Endothelial cell of umbilical vein (primary cell): ENCODE results near the gene PCLO. TPM values are rescaled to one million over a fixed set of nuclear protein-coding genes. Genes with fewer than 3 reads are reported as not detected.

ENCODE experiments used
- BruUV-seq: library from RNA; stranded (reverse); fragments of 400-500 nt; replicated peaks from 2 replicates; lab custom pipeline; 2021; lab: Mats Ljungman, UMichigan
- CTCF ChIA-PET: fragments of 300-600, 350-600 bp; sonication (Branson Sonifier 250); formaldehyde crosslinking; loops from one replicate; lab custom pipeline; 2021; ENCODE audit warnings: antibody characterized with exemption, inconsistent platforms; lab: Charles Lee
- POLR2A ChIA-PET: fragments of 300-600, 350-600 bp; sonication (Branson Sonifier 250); formaldehyde crosslinking; loops from one replicate; lab custom pipeline; 2021; ENCODE audit warnings: antibody characterized with exemption, inconsistent platforms; lab: Charles Lee
- DNase-seq: peaks from one replicate; pipeline ENCODE4 v3.0.0-alpha.2; 2011; ENCODE audit warnings: low read depth, low spot score
- FAIRE-seq: peaks from 2 replicates; lab custom pipeline; 2011; peaks lifted over from hg19 to GRCh38; lab: Jason Lieb, UNC
- H2AFZ ChIP-seq: 2 replicates; pipeline ENCODE4 v1.6.0; 2012; ENCODE audit warnings: low read depth, low read length, control low read depth, inconsistent platforms
- H3K27ac ChIP-seq: 2 replicates; pipeline ENCODE4 v1.5.1; 2011; ENCODE audit warnings: low read depth, mild to moderate bottlenecking, control low read depth, low read length, moderate library complexity; ENCODE audit not compliant: insufficient read depth
- H3K27me3 ChIP-seq, 2 experiments: 2 replicates each; pipeline versions ENCODE4 v1.6.0 to v1.6.1; 2011; ENCODE audit warnings: low read length in 2 of 2, mixed read lengths in 1 of 2; ENCODE audit not compliant: control insufficient read depth in 2 of 2, insufficient read depth in 2 of 2
- H3K36me3 ChIP-seq, 2 experiments: 2 replicates in 1 of 2; 3 replicates in 1 of 2; pipeline ENCODE4 v1.5.1; 2011; ENCODE audit warnings: low read length in 2 of 2, mild to moderate bottlenecking in 1 of 2, moderate library complexity in 1 of 2; ENCODE audit not compliant: control insufficient read depth in 2 of 2, insufficient read depth in 2 of 2; ENCODE audit errors: extremely low read depth in 1 of 2
- H3K4me1 ChIP-seq: 3 replicates; pipeline ENCODE4 v1.5.1; 2011; ENCODE audit warnings: mild to moderate bottlenecking, low read length; ENCODE audit not compliant: control insufficient read depth, insufficient read depth; ENCODE audit errors: extremely low read depth
- H3K4me2 ChIP-seq: 2 replicates; pipeline ENCODE4 v1.6.1; 2011; ENCODE audit warnings: low read length, control low read depth, mixed read lengths; ENCODE audit not compliant: insufficient read depth
- H3K4me3 ChIP-seq, 3 experiments: fragments of 200-600 bp in 1 of 3; sonication (generic), shearing (Covaris generic) in 1 of 3; replicated peaks in 1 of 3; 2 replicates each; pipeline ENCODE4 v1.5.1; 2011 to 2016; ENCODE audit warnings: control low read depth in 3 of 3, low read length in 3 of 3, mild to moderate bottlenecking in 2 of 3, inconsistent platforms in 1 of 3, low read depth in 1 of 3, moderate library complexity in 1 of 3; ENCODE audit not compliant: insufficient read depth in 1 of 3
- H3K79me2 ChIP-seq: 2 replicates; pipeline ENCODE4 v1.6.0; 2012; ENCODE audit warnings: low read length, inconsistent platforms; ENCODE audit not compliant: control insufficient read depth, insufficient read depth
- H3K9ac ChIP-seq: replicated peaks from 2 replicates; pipeline ENCODE3; 2011; ENCODE audit warnings: low read length, control low read depth; ENCODE audit not compliant: insufficient read depth; ENCODE audit errors: extremely low read depth
- H3K9me1 ChIP-seq: replicated peaks from 3 replicates; pipeline ENCODE4 v1.6.0; 2011; ENCODE audit warnings: mild to moderate bottlenecking, low read length; ENCODE audit not compliant: control insufficient read depth, insufficient read depth; ENCODE audit errors: extremely low read depth
- H3K9me3 ChIP-seq: replicated peaks from 2 replicates; pipeline ENCODE4 v1.5.1; 2012; ENCODE audit warnings: low read length, inconsistent platforms; ENCODE audit not compliant: control insufficient read depth, insufficient read depth
- H4K20me1 ChIP-seq: replicated peaks from 2 replicates; pipeline ENCODE3; 2011; ENCODE audit warnings: mild to moderate bottlenecking, low read length; ENCODE audit not compliant: control insufficient read depth, insufficient read depth; ENCODE audit errors: extremely low read depth
- EZH2 ChIP-seq: IDR thresholded peaks from 2 replicates; pipeline ENCODE4 v1.6.1; 2012; ENCODE audit warnings: borderline replicate concordance, low read depth, mild to moderate bottlenecking, moderate library complexity, low read length, inconsistent platforms; ENCODE audit not compliant: severe bottlenecking
- FOS ChIP-seq: IDR thresholded peaks from 2 replicates; pipeline ENCODE4 v1.6.1; 2011; ENCODE audit warnings: mild to moderate bottlenecking, low read length, moderate library complexity, borderline replicate concordance; ENCODE audit not compliant: insufficient read depth
- GATA2 ChIP-seq: IDR thresholded peaks from 2 replicates; pipeline ENCODE4 v1.7.0; 2011; ENCODE audit warnings: low read depth, mild to moderate bottlenecking, moderate library complexity, mixed read lengths, low read length; ENCODE audit not compliant: insufficient read length, insufficient read depth
- JUN ChIP-seq: IDR thresholded peaks from 2 replicates; pipeline ENCODE4 v1.6.1; 2011; ENCODE audit warnings: borderline replicate concordance, low read depth; ENCODE audit not compliant: insufficient read length, insufficient read depth
- MYC ChIP-seq: IDR thresholded peaks from one replicate; pipeline ENCODE4 v1.6.1; 2011; ENCODE audit warnings: mild to moderate bottlenecking, low read depth, low read length
- POLR2A ChIP-seq: IDR thresholded peaks from 2 replicates; pipeline ENCODE4 v1.6.1; 2012; ENCODE audit warnings: low read depth, mild to moderate bottlenecking, control low read depth, low read length
- POLR2AphosphoS5 ChIP-seq: IDR thresholded peaks from 2 replicates; pipeline ENCODE4 v1.6.1; 2012; ENCODE audit warnings: low read depth, mild to moderate bottlenecking, control low read depth, low read length, moderate library complexity; ENCODE audit not compliant: insufficient read depth
- dilution Hi-C: fragments of 300-500 bp; cut with MboI; formaldehyde crosslinking; loops from one replicate; pipeline ENCODE4 v1.15.0; 2019; ENCODE audit warnings: low sequenced_read_pairs; ENCODE audit not compliant: extremely low pct_ligation_motif_present
- intact Hi-C: fragments of 100-400 bp; cut with micrococcal nuclease; formaldehyde crosslinking; loops from one replicate; pipeline ENCODE4 v1.10.0; 2022
- polyA plus RNA-seq, 4 experiments: library from polyadenylated mRNA; depleted of rRNA in 3 of 4; stranded (reverse) in 3 of 4; unstranded in 1 of 4; fragments of >200 nt; gene quantifications; 2 replicates each; pipeline versions ENCODE4 v1.2.1 to v1.2.3, GENCODE V29; 2011 to 2012; ENCODE audit warnings: missing spikeins in 1 of 4
- total RNA-seq: library from RNA; stranded (reverse); gene quantifications from 2 replicates; pipeline ENCODE4 v1.2.3, GENCODE V29; 2021
- TF ChIP-seq, protein P1 (sequence below), 2 donors: IDR thresholded peaks; 1 replicate in 1 of 2; 2 replicates in 1 of 2; pipeline ENCODE4 v1.5.1; 2011; ENCODE audit warnings: low read length in 2 of 2, mild to moderate bottlenecking in 2 of 2, moderate library complexity in 2 of 2, control low read depth in 1 of 2, inconsistent platforms in 1 of 2, low read depth in 1 of 2; ENCODE audit not compliant: insufficient read depth in 1 of 2; ENCODE audit errors: extremely low read depth in 1 of 2
- TF ChIP-seq, protein P2 (sequence below): IDR thresholded peaks from 2 replicates; pipeline ENCODE4 v1.6.1; 2011; ENCODE audit not compliant: insufficient read depth, insufficient read length

Gene PCLO
- total and polyA plus RNA-seq, 2 donors (not counting 3 experiments of a cell fraction or from before 2014, with no cell fraction given), result 0.04 to 0.75 TPM

DNA sequence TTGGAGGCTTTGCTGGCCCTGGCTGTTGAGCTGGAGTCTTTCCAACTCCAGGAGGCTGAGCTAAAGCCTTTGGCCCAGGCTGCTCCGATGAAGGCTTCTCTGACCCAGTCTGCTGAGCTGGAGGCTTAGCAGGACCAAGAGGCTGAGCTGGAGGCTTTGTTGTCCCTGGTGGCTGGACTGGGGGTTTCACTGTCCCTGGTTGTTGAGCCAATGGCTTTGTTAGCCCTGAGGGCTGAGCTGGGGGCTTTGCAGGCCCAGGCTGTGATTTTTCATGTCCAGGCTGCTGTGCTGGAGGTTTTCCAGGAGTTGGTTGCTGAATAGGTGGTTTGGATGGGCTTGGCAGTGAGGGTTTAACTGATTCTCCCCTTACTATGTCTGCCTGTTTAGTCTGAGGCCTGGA lies 7.3 kb downstream of the PCLO start:
- dilution Hi-C loops (no loop called here), intact Hi-C loops (no loop called here)
- no peaks in the 10 kb centered on the region for H3K79me2 ChIP-seq
- no peak for FAIRE-seq
- H2AFZ ChIP-seq, result no peak overlapping the region
- DNase-seq, result no peak
- no peak overlapping the region for H3K4me2 ChIP-seq
- BruUV-seq, result no TSS peak
- no peaks in the 10 kb centered on the region for H3K9me3 ChIP-seq
- no peaks in the 10 kb centered on the region for H4K20me1 ChIP-seq
- TF ChIP-seq POLR2A (no peak), JUN (no peak), POLR2AphosphoS5 (no peak), FOS (no peak), MYC (no peak), GATA2 (no peak), EZH2 (no peak)
- TF ChIP-seq, protein P1, sequence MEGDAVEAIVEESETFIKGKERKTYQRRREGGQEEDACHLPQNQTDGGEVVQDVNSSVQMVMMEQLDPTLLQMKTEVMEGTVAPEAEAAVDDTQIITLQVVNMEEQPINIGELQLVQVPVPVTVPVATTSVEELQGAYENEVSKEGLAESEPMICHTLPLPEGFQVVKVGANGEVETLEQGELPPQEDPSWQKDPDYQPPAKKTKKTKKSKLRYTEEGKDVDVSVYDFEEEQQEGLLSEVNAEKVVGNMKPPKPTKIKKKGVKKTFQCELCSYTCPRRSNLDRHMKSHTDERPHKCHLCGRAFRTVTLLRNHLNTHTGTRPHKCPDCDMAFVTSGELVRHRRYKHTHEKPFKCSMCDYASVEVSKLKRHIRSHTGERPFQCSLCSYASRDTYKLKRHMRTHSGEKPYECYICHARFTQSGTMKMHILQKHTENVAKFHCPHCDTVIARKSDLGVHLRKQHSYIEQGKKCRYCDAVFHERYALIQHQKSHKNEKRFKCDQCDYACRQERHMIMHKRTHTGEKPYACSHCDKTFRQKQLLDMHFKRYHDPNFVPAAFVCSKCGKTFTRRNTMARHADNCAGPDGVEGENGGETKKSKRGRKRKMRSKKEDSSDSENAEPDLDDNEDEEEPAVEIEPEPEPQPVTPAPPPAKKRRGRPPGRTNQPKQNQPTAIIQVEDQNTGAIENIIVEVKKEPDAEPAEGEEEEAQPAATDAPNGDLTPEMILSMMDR (IDR thresholded peaks at IDR 0.05; ENCODE audit: extremely low read depth in 1 of 2, insufficient read depth in 1 of 2, low read depth in 1 of 2, low read length in 2 of 2), result no peak
- TF ChIP-seq, protein P2, sequence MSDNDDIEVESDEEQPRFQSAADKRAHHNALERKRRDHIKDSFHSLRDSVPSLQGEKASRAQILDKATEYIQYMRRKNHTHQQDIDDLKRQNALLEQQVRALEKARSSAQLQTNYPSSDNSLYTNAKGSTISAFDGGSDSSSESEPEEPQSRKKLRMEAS, result no peak
- H3K9ac ChIP-seq, result no peak overlapping the region
- peaks cover 0 to 4% of the 10 kb centered on the region in 2 experiments for H3K27me3 ChIP-seq
- H3K36me3 ChIP-seq, result no peaks in the 10 kb centered on the region
- H3K27ac ChIP-seq, result no peak overlapping the region
- POLR2A ChIA-PET, result no interaction called here
- no peaks in the 10 kb centered on the region for H3K4me1 ChIP-seq
- H3K4me3 ChIP-seq, result no peak overlapping the region
- no peaks in the 10 kb centered on the region for H3K9me1 ChIP-seq
- CTCF ChIA-PET, result no interaction called here
